Stimulated activated CD4-positive, alpha-beta T cell treated with anti-CD3 and anti-CD28 coated beads, Interleukin-12 subunit alpha, Interleukin-12 subunit beta, amount 100 ng/mL, for 4 hours (primary cell): ENCODE data around the gene SMYD3.
"Not testable (repeated sequence)": the region's sequence is repeated elsewhere in the genome, so short reads cannot be mapped to it uniquely, and the experiment has no call there.

Experiments
- DNase-seq: peaks from one replicate; pipeline ENCODE4 v3.0.0-alpha.2; 2020

Gene SMYD3

DNA sequence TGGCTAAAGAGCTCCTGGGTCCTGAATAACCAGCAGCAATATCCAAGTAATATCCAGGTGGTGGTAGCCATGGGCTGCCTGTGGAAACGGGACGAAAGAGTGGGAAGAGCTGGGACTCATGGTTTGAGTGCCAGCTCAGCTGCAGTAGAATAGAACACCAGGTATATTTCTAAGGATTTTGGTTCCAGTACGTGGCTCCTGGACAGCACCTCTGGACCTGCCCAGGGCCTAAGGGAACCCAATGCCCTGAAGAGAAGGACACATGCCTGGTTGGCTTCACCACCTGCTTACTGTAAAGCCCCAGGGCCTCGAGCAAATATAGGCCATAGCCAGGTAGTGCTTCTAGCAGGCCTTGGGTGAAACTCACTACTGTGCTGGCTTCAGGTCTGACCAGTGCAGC, 785.6 kb downstream of the SMYD3 start:
- DNase-seq = no peak

DNA sequence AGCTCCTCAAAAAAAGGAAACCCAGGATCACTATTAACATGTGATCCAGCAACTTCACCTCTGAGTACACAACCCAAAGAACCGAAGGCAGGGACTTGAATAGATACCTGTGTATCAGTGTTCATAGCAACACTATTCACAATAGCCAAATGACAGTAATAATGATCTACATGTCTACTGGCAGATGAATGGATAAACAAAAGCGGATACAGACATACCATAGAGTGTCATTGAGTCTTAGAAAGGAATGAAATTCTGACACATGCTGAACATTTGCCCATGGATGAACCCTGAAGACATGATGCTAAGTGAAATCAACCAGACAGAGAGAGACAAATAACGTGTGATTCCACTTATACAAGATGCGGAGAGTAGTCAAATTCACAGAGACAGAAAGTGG, 788.1 kb downstream of the SMYD3 start:
- no peak for DNase-seq

DNA sequence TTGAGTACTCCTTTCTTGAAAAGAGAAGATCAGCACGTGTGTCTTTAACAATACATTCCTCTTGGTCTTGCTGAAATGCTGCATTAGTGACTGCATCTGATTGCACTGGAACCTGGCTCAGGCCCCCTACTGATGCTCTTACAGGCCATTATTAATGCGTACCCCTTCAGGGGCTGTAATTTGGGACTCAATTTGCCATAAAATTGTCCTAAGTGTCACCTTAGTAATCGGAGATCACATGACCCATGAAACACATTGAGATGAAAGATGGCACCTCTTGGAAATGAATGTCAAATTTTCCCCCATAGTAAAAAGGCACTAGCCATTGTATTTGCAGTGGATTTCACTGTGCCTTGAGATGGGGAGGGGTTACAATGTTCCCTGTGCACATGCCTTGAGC, 789.0 kb downstream of the SMYD3 start:
- DNase-seq = no peak

DNA sequence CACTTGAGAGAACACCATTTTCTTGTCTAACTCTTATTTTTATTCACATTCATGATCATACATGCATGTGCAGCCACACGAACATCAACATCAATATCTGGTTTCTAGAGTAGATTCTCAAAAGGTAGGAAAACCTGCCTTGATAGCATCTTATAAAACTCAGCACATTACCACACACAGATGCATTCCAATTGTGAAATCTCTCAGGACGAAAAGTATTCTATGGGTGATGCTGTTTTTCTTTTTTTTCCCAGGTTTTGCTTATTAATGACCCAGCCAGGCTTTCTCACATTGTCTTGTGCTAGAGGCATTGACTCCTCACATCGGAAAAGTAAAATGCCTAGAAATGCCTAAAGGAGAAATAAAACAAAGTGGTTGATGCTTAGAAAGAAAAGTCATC, 789.5 kb downstream of the SMYD3 start:
- no peak for DNase-seq

DNA sequence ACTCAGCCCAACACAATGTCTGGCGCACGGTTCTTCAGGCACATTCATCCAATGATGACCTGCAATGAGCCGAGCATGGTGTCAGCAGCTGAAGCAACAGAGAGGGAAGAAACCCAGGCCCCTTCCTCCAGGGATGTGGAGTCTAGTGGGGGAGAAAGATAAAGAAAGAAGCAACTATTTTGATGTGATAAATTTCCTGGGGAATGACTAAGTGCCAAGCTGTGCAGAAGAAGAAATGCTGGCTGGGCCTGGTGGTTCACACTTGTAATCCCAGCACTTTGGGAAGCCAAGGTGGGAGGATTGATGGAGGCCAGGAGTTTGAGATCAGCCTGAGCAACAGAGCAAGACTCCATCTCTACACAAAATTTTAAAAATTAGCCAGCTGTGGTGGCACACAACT, 790.5 kb downstream of the SMYD3 start:
- no peak for DNase-seq

DNA sequence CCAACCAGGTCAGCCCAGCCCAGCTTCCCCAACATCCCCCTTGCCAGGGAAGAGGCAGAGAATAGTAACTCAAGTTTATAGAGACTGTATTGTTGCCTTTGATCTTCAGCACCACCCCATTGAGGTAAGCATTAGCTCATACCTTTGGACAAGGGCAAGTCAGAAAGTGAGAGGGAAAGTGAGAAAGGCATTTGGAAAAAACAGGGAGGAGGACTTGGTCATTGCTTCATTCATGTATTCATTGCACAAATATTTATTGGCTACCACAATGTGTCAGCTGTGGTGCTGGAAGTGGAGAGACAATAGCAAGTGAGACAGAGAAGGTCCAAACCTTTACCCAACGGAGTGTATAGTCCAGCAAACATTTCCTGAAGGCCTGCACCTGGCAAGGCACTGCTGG, 791.1 kb downstream of the SMYD3 start:
- DNase-seq = no peak

DNA sequence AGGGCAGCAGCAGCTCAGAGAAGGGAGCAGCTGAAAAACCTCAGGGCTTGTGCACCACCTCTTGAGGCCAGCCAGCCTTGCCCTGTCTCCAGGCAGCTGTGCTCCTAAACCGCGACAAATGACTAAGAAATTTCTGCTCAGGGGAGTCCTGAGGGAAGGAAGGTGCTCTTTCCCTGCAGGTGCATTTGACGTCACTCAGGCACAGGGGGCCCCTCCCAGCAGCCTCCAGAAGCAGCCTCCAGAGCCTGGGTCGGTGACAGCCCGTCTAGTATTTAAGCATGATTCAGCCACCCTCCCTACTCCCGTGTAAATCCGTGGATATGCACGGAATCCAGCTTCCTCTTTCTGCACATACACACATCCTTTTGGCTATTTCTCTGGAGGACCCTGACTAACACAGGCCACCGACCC, 791.8 kb downstream of the SMYD3 start:
- no peak for DNase-seq

DNA sequence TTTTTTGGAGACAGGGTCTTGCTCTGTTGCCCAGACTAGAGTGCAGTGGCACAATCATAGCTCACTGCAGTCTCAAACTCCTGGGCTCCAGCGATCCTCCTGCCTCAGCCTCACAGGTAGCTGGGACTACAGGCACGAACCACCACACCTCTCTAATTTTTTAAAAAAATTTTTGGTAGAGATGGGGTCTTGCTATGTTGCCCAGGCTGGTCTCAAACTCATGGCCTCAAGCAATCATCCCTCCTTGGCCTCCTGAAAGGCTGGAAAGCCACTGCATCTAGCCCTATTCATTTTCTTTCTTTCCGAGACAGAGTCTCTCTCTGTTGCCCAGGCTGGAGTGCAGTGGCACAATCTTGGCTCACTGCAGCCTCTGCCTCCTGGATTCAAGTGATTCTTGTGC, 793.1 kb downstream of the SMYD3 start:
- not testable (repeated sequence) for DNase-seq

DNA sequence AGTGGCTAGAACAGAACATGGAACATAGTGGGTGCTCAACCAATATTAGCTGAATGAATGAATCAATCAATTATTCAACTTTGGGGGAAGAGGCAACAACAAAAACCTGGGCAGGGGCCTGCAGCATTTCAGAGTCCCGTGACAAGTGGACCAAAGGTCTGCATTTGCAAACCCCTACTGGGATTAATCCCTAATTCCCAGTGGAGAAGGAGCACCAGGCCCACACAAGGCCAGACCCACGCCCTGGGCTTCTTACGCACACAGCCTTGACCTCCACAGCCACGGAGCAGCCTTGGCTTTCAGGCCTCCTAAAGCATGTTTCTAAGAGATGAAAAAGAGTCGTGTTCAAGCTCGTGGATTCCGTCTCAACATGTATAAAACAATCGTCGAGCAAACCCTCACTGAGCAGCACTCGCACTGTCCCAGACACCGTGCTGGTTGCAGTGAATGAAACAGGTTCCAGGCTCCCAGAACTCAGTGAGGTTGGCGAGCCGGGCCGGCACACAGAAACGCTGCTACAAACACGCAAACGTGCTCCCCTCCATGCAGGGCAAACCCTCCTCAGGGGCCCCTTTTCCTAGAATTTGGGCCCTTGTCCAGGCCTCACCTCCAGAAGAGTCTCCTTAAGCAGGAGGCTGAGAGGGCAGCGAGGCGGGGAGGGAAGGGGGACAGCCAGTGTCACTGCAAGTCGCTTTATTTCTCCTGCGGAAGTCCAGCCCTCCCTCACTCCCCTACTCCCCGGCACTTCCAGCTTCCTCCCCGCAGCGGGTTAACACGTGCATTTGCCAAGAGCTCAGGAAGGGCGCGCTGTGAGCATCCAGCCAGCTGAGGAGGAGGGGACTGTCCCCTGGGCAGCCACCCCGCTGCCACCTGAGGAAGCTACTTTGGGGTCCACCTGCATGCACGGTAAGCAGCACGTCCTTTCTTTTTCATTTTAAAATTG, 795.8 kb downstream of the SMYD3 start:
- no peak for DNase-seq

DNA sequence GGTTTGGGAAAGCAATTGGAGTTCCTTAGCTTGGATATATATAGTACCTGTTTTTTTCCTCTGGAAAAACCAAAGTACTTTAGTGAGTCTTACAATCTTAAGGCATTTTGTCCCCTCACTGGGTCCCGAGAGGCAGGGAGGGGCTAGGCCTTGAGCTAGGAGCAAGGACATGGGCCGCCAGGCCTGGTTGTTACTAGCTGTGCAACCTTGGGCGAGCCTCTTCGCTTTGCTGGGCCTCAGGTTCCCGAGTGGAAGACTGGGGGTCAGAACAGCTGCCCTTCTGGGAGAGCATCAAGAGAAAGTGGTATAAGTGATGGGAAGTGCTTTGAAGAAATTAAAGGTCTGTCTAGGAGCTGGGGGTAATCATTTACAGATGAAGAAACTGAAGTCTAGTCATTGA, 799.1 kb downstream of the SMYD3 start:
- DNase-seq = no peak

DNA sequence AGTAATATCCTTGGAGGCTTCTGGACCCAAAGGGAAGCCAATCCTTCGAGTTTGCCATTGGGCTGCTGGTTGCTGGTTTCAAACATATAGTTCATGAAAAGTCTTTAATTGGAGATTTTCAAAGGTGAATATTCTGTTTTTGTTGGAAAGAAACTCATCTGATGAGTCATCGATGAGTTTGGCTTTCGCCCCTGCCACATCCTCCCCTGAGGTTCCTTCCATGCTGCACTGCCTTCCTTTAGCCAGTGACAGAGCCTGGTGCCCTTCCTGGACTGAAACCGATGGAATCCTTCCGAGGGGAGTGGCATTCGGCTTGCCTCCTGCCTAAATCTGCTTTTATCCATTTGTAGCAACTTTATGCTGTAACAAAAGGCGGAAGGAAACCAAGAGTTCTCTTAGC, 802.3 kb downstream of the SMYD3 start:
- DNase-seq = no peak

DNA sequence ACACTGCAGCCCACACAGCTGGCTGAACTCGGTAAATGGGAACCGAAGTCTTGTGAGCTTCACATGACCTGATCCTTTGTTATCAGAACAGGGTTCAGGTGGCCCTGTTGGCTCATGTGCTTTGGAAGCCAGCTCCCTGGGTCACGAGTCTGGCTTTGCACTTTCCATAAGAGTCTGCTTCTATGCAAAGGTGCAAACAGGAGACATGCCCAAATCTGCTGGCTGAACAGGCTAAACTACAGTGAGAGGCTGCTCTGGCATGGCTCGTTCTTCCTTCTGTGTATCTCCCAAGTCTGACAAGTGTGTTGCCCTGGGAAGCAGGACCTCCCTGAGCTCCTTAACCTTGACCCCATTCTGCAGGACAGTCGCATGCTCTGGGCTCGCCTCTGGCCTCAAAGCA, 802.7 kb downstream of the SMYD3 start:
- no peak for DNase-seq

DNA sequence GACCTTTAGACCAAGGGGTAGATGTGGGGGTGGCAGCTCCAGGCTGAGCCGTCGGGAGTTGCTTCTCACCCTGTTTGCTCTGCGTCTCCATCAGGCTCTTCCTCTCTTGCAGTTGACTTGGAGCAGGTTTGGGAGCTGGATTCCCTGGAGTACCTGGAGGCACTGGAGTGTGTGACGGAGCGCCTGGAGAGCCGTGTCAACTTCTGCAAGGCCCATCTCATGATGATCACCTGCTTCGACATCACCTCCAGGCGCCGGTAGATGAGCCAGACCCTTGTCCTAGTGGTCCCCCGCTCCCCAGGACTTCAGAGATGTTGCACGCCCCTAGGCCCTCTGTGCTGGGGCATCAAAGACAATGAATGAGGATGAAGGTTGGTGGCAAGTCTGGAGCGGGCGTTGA, 804.7 kb downstream of the SMYD3 start:
- DNase-seq = no peak

DNA sequence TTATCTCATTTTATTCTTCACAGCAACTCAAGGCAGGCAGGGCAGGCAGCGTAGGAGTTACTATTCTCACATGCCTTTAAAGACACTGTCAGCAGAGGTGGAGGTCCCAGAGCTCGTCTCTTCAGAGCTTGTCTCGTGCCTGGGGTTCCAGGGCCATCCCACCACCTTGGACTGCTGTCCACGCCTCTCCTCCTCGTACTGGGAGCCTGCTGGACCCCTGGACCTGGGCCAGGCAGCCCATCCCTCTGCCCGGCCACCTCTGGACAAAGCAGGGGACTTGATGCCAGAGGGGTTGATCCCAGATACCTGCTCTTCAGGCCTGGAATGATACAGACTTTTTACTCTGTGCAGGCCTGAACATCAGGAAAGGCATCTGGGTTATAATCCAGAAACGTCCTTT, 805.4 kb downstream of the SMYD3 start:
- DNase-seq = no peak

DNA sequence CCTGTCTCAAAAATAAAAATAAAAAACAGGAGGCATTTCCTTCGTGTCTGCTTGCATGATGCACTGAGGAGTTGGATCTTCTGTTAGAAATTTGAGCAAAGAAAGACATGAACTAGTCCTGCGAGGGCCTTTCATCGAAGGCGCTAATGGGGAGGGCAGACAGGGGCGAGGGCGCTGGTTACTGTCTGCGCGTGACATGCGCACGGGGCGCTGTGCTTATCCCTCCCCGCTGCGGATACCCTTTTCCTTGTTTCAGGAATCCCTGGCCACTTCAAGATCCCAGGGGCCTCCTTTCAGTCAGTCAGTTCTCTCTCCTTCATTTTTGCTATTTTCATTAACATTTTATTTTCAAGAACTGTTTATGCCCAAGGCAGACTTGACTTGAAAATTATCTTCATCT, 806.4 kb downstream of the SMYD3 start:
- no peak for DNase-seq
